ENCODE measurements around the gene KIAA0232. TPM values are rescaled to one million over a fixed set of nuclear protein-coding genes. Genes with fewer than 3 reads are reported as not detected.
A peak's percentile ranks its signal among the peaks of the same experiment; 100 is the strongest.
"Not testable (repeated sequence)": the region's sequence is repeated elsewhere in the genome, so short reads cannot be mapped to it uniquely, and the experiment has no call there.

KIAA0232 gene
- total RNA-seq, 1 experiment from 2014 or later: 6.2 TPM

DNA sequence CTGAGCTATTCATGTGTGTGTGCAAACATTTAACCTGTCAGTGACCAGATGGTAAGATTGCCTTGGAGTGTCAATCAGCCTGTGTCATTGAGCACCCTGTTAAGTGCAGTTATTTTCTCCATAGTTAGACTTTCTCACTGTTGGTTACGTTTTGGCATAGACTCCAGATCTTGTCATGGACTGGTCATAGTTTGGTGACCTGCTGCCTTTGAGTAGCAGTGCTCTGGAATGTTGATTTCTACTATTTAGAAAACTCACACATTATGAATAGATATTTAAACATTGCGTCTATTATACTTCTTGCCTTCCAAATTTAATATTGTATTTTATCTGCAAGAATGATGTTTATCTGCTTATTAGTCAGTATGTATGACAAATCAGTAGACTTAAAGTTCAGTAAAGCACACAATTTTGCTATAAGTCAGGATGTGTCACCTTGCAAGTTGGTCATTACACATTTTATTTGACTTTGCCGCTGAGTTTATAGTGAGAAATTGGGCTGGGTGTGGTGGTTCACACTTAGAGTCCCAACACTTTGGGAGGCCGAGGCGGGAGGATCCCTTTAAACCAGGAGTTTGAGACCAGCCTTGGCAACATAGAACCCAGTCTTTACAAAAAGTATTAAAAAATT, 42.4 kb downstream of the KIAA0232 start:
- DNase-seq (ENCODE audit: low read depth): no peak
- in situ Hi-C loops (cut with HindIII; ENCODE audit: low pct_unique_long_range_greater_than_20kb, low sequenced_read_pairs): no loop called here

DNA sequence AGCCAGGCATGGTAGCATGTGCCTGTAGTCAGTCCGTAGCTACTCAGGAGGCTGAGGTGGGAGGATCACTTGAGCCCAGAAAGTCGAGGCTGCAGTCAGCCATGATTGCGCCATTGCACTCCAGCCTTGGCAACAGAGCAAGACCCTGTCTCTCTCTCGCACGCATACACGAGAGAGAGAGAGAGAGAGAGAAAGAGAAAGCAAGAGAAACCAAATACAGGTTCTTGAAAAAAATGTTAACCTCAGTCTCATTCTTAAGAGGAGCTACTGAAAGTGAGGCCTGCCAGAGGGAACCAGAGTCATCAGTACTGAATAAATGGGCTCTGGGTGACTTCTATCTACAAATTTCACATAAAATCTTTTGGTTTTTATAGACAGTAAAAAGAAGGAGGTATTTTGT, 42.9 kb downstream of the KIAA0232 start:
- in situ Hi-C loops (cut with HindIII; ENCODE audit: low pct_unique_long_range_greater_than_20kb, low sequenced_read_pairs): no loop called here
- no peak for DNase-seq (ENCODE audit: low read depth)

DNA sequence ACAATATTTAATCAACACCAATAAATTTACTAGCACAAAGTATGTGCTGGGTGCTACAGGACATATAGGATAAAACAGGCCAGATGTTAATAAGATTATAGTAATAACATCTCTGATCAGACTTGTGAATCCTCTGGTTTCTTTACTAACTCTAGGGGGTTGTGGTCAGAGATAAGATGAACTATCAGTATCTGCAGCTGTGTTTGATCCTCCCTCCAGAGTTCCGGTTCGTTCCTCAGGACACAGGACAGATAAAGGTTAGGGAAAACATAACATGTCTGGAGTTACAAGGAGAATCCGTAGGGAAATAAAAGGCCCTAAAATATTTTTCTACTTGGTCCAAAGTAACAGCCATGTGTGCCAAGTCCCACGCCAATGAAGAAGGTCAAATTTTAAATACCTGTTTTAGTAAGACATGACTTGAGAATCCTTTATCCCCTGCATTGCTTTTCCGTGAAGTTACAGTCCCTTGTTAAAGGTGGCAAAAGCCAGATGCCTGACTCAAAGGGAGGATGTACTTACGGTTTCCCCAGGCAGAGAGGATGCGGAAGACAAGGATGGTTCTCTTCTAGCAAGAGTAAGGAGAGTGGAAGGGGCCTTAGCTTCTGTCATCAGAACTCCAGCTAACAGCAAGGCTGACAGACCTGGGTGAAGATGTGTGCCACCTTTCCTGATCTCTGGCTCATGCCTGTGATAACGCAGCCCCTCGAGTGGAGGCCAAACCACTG, 44.4 kb downstream of the KIAA0232 start:
- DNase-seq (ENCODE audit: low read depth): no peak
- in situ Hi-C loops (cut with HindIII; ENCODE audit: low pct_unique_long_range_greater_than_20kb, low sequenced_read_pairs): no loop called here

DNA sequence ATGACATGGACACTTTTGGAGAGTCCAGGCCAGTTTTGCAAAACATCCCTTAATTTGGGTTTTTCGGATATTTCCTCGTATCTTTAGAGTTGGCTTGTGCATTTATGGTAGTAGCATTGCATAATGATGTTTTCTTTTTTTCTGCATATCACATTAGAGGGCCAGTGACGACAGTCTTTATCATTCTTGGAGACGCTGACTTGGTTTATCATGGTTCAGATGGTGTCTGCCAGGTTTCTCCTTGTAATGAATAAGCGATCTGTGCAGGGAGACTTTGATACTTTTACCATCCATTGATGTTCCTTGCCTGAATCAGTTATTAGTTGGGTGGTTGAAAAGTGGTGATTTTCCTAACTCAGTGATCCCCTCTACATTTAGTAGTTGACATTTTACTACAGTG, 46.6 kb downstream of the KIAA0232 start:
- no peak for DNase-seq (ENCODE audit: low read depth)
- in situ Hi-C loops (cut with HindIII; ENCODE audit: low pct_unique_long_range_greater_than_20kb, low sequenced_read_pairs): no loop called here

DNA sequence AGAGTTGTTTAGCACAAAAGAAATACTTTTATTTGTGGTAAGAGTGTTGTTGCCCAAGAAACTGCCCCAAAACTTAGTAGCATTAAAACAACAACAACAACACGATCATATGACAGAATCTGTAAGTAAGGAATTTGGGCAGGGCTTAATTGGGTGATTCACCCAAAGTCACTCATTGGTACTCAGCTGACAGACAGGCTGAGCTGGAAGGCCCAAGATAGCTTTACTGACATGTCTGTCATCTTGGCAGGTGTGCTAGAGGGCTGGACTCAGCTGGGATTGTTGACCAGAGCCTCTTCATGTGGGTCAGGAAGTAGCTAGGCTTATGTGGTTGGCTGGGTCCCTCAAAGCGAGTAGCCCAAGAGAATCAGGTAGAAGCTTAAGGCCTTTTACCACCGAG, 52.3 kb downstream of the KIAA0232 start:
- in situ Hi-C loops (cut with HindIII; ENCODE audit: low pct_unique_long_range_greater_than_20kb, low sequenced_read_pairs): no loop called here
- DNase-seq (ENCODE audit: low read depth): peak; percentile 6

DNA sequence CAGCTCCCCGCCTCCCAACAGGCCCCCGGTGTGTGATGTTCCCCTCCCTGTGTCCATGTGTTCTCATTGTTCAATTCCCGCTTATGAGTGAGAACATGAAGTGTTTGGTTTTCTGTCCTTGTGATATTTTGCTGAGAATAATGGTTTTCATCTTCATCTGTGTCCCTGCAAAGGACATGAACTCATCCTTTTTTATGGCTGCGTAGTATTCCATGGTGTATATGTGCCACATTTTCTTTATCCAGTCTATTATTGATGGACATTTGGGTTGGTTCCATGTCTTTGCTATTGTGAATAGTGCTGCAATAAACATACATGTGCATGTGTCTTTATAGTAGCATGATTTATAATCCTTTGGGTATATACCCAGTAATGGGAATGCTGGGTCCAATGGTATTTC, 53.1 kb downstream of the KIAA0232 start:
- in situ Hi-C loops (cut with HindIII; ENCODE audit: low pct_unique_long_range_greater_than_20kb, low sequenced_read_pairs); DNase-seq (ENCODE audit: low read depth): not testable (repeated sequence)

DNA sequence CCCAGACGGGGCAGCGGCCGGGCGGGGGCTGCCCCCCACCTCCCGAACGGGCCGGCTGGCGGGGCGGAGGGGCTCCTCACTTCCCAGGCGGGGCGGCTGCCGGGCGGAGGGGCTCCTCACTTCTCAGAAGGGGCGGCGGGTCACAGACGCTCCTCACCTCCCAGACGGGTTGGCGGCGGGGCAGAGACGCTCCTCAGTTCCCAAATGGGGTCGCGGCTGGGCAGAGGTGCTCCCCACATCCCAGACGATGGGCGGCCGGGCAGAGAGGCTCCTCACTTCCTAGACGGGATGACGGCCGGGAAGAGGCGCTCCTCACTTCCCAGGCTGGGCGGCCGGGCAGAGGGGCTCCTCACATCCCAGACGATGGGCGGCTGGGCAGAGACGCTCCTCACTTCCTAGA, 54.6 kb downstream of the KIAA0232 start:
- DNase-seq (ENCODE audit: low read depth); in situ Hi-C loops (cut with HindIII; ENCODE audit: low pct_unique_long_range_greater_than_20kb, low sequenced_read_pairs): not testable (repeated sequence)

DNA sequence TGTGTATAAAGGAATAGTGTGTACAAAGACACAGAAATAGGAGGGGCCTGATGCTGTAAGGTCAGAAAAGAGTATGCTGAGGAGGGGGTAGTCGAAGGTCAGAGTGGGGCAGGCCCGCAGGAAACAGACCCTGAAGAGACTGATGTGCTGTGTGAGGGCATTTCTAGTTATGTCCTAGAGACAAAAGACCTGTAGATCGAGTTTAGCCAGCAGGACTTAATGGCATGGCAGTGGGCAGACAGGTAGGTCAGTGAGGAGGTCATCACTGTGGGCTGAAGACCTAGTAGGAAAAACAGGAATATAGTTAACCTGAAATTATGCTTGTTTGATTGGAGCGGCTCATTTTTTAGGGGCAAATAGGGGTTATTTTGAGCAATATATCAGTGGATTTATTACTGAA, 57.1 kb downstream of the KIAA0232 start:
- DNase-seq (ENCODE audit: low read depth): no peak
- in situ Hi-C loops (cut with HindIII; ENCODE audit: low pct_unique_long_range_greater_than_20kb, low sequenced_read_pairs): no loop called here

DNA sequence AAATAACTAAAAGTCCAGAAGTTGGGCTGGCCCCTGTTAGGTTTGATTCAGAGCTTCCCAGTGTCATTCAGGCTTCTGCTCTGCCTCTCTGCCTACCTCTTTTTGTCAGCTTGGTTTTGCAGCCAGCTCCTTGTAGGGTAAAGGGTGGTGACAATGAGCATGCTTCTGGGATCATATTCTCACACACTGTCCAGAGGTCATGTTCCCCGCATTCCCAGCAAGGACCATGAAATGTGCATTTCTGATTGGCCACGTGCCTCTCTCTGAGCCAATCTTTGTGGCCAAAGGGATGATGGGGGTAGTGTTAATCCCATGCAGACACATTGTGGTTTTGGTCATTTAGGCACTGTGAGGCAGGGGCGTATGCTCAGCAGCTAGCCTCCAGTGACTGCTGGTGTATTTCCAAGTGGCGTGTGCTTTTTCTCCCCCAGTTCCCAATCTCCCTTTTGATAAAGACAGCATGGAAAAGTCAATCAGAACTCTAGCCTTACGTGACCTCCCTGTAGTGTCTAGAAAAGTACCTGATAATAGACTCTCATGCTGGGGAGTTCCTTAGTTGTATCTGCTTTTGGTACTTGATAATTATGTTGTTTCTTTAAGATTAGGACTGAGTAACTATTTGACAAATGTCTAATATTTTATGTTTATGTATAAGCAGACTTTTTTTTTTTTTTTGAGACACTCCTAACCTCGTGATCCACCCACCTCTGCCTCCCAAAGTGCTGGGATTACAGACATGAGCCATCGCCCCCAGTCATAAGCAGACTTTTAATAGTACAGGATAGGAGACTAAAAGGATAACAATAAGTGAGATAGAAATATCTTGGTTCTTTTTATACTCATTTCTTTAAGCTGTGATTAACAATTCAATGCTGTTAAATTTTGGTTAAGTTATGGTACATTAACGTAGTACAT, 57.8 kb downstream of the KIAA0232 start:
- in situ Hi-C loops (cut with HindIII; ENCODE audit: low pct_unique_long_range_greater_than_20kb, low sequenced_read_pairs): no loop called here
- DNase-seq (ENCODE audit: low read depth): peak; percentile 40

DNA sequence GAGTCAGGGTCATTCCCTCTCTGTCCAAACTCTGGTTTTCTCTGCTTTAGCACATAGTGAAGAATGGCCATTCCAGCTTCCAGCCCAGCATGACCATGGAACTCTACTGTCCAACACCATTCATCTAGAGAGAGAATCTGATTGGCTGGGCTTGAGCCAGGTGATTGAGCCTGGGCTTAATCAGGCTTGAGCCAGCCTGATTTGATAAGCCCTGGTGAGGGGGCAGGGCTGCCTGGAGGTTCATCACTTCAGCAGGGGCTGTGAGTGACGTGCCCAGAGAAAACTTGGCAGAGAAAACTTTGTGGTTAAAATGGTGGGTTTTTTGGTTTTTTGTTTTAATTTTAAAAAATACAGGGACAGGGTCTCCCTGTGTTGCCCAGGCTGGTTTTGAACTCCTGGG, 62.5 kb downstream of the KIAA0232 start:
- no peak for DNase-seq (ENCODE audit: low read depth)
- in situ Hi-C loops (cut with HindIII; ENCODE audit: low pct_unique_long_range_greater_than_20kb, low sequenced_read_pairs): no loop called here

DNA sequence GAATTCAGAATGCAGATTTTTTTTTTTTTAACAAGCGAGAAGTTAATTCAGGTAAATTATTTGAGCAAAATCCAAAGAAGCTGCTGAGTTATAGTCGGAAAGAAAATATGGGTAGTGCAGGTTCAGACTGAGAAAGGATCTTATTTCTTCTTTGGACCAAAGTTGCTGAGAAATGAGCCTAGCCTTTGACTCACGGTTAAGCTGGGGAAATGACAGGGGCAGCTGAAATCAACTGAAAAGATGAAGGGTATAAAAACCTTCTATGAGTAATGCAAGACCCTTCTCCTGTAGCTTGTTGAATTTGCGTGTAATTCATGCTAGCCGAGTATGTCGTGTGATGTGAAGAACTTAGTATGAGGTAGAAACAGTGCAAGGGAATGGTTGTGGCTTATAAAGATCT, 63.0 kb downstream of the KIAA0232 start:
- no peak for DNase-seq (ENCODE audit: low read depth)
- in situ Hi-C loops (cut with HindIII; ENCODE audit: low pct_unique_long_range_greater_than_20kb, low sequenced_read_pairs): no loop called here

DNA sequence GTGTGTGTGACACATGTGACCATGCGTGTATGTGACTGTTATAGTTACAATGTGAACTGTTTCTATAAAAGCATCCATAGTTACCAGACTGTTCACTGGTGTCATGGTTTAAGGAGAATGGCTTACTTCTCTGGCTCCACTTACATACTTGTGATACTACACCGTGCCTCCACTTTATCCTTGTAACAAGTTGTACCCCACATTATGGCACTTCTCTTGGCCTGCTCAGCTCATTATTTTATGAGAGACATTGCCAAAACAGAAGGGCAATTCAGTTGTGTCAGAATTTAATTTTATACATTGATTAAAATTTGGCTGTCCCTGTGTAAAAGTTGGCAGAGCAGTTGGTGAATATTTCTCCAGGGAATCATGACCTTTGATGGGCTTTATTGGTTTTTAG, 64.7 kb downstream of the KIAA0232 start:
- in situ Hi-C loops (cut with HindIII; ENCODE audit: low pct_unique_long_range_greater_than_20kb, low sequenced_read_pairs): no loop called here
- DNase-seq (ENCODE audit: low read depth): no peak

DNA sequence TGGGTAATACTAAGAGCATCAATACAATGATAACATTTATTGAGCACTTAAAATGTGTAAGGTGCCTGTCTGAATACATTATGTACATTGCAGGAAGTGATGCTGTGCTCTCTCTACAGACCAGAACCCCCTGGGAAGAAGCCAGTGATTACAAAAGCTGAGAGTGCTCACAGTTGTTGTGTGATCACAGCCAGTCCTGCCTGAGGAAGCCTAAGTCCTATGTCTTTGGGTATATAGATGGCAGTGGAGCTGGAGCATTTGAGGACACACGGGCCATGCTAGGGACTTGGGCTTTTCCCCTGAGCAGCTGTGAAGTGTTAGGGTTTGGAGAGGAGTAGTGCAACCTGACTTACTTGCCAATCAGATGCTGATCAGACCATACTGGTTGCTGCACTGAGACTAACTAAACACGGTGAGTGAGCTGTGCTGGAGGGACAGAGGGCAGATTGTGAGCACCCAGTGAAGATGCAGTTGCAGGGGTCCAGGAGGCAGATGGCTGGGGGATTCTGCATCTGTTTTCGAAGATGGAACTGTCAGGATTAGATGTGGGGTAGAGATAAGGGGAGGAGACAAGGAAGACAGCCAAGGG, 66.3 kb downstream of the KIAA0232 start:
- in situ Hi-C loops (cut with HindIII; ENCODE audit: low pct_unique_long_range_greater_than_20kb, low sequenced_read_pairs): no loop called here
- DNase-seq (ENCODE audit: low read depth): no peak

DNA sequence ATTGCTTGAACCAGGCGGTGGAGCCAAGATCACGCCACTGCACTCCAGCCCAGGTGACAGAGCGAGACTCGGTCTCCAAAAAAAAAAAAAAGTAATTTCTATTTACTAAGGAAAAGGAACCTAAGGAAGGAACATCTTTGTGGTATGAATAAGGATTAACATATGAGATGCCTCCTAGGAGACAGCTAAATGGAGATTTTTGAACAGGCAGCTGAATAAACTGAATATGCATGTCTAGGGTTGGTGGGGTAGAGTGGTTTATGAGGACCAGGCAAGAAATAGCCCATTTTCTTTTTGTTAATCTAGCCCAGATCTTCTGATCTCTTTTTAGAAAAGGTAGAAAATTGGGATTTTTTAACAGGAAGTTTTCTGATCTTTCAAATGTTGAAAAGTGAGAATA, 67.2 kb downstream of the KIAA0232 start:
- no peak for DNase-seq (ENCODE audit: low read depth)
- in situ Hi-C loops (cut with HindIII; ENCODE audit: low pct_unique_long_range_greater_than_20kb, low sequenced_read_pairs): no loop called here

DNA sequence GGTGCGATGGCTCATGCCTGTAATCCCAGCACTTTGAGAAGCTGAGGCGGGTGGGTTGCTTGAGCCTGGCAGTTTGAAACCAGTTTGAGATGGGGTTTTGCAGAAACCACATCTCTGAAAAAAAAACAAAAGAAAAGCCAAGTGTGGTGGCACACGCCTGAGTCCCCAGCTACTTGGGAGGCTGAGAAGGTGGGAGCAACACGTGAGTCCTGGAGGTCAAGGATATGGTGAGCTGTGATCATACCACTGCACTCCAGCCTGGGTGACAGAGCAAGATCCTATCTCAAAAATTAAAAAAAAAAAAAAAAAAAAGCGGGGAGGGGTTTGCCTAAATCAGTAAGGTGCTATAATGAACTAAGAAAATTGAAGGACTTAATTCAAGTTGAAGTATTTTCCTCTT, 68.9 kb downstream of the KIAA0232 start:
- in situ Hi-C loops (cut with HindIII; ENCODE audit: low pct_unique_long_range_greater_than_20kb, low sequenced_read_pairs): no loop called here
- no peak for DNase-seq (ENCODE audit: low read depth)

DNA sequence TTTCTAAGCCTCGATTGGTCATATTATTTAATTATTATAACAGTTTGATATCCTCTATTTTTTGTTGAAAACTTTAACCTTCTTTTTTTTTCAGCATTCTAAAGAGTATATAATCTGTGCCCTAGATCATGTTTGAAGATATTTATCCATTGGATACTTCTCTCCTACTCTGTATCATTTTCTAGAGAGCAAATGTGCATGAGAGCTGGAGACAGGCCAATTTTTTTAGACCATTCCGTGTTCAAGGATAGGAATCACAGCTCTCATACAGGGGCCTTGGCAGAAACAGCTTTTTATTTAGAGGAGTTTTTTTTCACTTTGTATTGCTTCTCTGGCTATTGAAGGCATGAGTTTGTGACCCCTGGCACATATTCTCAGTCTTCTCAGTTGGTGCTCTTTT, 69.4 kb downstream of the KIAA0232 start:
- in situ Hi-C loops (cut with HindIII; ENCODE audit: low pct_unique_long_range_greater_than_20kb, low sequenced_read_pairs): no loop called here
- DNase-seq (ENCODE audit: low read depth): no peak

DNA sequence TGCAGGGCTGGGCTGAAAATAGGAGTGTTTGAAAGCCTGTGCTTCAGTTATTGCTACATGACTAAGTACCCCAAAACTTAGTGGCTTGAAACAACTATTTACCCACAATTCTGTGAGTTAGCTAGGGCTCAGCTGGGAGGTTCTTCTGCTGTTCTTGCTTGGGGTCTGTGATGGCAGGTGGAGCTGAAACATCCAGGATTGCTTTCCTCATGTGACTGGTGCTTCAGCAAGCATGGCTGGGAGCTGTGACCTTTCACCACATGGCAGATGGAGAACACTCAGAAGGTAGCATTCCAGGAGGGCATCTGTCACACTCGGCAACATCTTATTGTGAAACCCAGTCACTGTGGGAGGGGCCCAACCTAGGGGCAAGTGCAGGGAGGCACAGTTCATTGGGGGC, 70.1 kb downstream of the KIAA0232 start:
- in situ Hi-C loops (cut with HindIII; ENCODE audit: low pct_unique_long_range_greater_than_20kb, low sequenced_read_pairs): no loop called here
- DNase-seq (ENCODE audit: low read depth): no peak

DNA sequence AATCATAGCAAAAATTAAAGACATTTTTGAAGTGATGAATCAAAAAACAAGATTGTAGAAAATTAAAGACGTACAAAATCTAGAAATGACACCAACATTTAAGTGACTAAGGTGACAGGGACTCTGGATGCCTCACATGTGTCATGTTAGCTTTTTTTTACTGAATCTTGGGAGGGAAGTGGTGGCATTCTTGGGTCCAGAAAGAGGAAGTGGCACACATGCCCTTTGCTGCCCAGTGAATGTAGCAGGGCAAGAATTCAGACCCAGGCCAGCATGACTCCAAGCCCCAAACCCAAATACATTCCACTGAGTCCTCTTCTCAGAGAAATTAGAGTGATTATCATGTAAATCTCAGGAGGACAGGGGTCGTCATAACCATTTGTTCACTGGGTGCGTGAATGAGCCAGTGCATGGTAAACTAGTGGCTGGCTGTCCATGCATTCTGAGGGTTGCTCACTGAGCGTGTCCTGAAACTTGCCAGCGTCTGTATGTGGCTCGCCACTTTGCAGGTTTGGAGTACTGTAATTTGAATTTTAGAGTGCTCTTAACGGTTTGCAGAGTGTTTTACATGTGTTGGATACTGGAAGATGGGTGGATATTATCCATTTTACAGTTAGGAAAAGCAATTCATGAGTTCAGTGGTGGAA, 71.7 kb downstream of the KIAA0232 start:
- in situ Hi-C loops (cut with HindIII; ENCODE audit: low pct_unique_long_range_greater_than_20kb, low sequenced_read_pairs): no loop called here

More for the DNA sequence above, 71.7 kb downstream of the KIAA0232 start:
- no peak for DNase-seq (ENCODE audit: low read depth)
